Mesendoderm (in vitro differentiated cells): Measurements from ENCODE around the gene ZFHX3.

Experiments used
- DNase-seq: peaks from one replicate; pipeline ENCODE4 v3.0.0; 2013
- H2AK5ac ChIP-seq: 2 replicates; pipeline ENCODE4 v1.6.1; 2013; ENCODE audit warnings: low read length, inconsistent platforms
- H2BK120ac ChIP-seq: 2 replicates; pipeline ENCODE4 v1.6.1; 2013; ENCODE audit warnings: low read depth, mild to moderate bottlenecking, low read length, moderate library complexity, mixed read lengths
- H2BK15ac ChIP-seq: replicated peaks from 2 replicates; pipeline ENCODE4 v1.6.1; 2013; ENCODE audit warnings: low read depth, mild to moderate bottlenecking, moderate library complexity
- H2BK5ac ChIP-seq: 2 replicates; pipeline ENCODE4 v1.6.1; 2013; ENCODE audit warnings: low read length, inconsistent platforms
- H3K18ac ChIP-seq: 2 replicates; pipeline ENCODE4 v1.6.1; 2013; ENCODE audit warnings: mild to moderate bottlenecking, low read length, mixed read lengths
- H3K23ac ChIP-seq: one replicate; pipeline ENCODE4 v1.6.1; 2013; ENCODE audit warnings: low read length
- H3K27ac ChIP-seq: 2 replicates; pipeline ENCODE4 v1.5.1; 2013; ENCODE audit warnings: low read depth, mild to moderate bottlenecking, inconsistent platforms, low read length, moderate library complexity
- H3K27me3 ChIP-seq: 2 replicates; pipeline ENCODE4 v1.6.1; 2013; ENCODE audit warnings: low read length, control low read depth, mild to moderate bottlenecking, inconsistent platforms; ENCODE audit not compliant: insufficient read depth, poor library complexity
- H3K36me3 ChIP-seq: 2 replicates; pipeline ENCODE4 v1.6.1; 2013; ENCODE audit warnings: low read length, inconsistent platforms; ENCODE audit not compliant: control insufficient read depth, insufficient read depth
- H3K4ac ChIP-seq: one replicate; pipeline ENCODE4 v1.6.1; 2013; ENCODE audit warnings: low read depth, mild to moderate bottlenecking, low read length, moderate library complexity
- H3K4me1 ChIP-seq: 2 replicates; pipeline ENCODE4 v1.6.1; 2013; ENCODE audit warnings: low read depth, low read length, inconsistent platforms; ENCODE audit not compliant: control insufficient read depth
- H3K4me2 ChIP-seq: 2 replicates; pipeline ENCODE4 v1.6.1; 2013; ENCODE audit warnings: low read length
- H3K4me3 ChIP-seq: 2 replicates; pipeline ENCODE4 v1.5.1; 2013; ENCODE audit warnings: mild to moderate bottlenecking, low read length
- H3K56ac ChIP-seq: one replicate; pipeline ENCODE4 v1.6.1; 2013; ENCODE audit warnings: low read length
- H3K79me1 ChIP-seq: 2 replicates; pipeline ENCODE4 v1.6.1; 2013; ENCODE audit warnings: low read length, inconsistent platforms
- H3K79me2 ChIP-seq: 2 replicates; pipeline ENCODE4 v1.6.1; 2013; ENCODE audit warnings: mild to moderate bottlenecking, low read length; ENCODE audit not compliant: control insufficient read depth, insufficient read depth
- H3K9ac ChIP-seq: 2 replicates; pipeline ENCODE4 v1.6.1; 2013; ENCODE audit warnings: low read length, inconsistent platforms
- H4K5ac ChIP-seq: one replicate; pipeline ENCODE4 v1.6.1; 2013; ENCODE audit warnings: low read length
- H4K8ac ChIP-seq: one replicate; pipeline ENCODE4 v1.6.1; 2013; ENCODE audit warnings: low read depth, mild to moderate bottlenecking, control low read depth, low read length, moderate library complexity
- WGBS: extraction: QIAGEN DNeasy Blood & Tissue Kit; methylation state at CpG from one replicate; pipeline ENCODE4 v1.1.7; 2013; ENCODE audit warnings: low lambda C conversion rate, missing lambda C conversion rate; ENCODE audit not compliant: insufficient coverage; ENCODE audit errors: extremely low coverage; 5-methylcytosine and 5-hydroxymethylcytosine counted together

The ZFHX3 gene

DNA sequence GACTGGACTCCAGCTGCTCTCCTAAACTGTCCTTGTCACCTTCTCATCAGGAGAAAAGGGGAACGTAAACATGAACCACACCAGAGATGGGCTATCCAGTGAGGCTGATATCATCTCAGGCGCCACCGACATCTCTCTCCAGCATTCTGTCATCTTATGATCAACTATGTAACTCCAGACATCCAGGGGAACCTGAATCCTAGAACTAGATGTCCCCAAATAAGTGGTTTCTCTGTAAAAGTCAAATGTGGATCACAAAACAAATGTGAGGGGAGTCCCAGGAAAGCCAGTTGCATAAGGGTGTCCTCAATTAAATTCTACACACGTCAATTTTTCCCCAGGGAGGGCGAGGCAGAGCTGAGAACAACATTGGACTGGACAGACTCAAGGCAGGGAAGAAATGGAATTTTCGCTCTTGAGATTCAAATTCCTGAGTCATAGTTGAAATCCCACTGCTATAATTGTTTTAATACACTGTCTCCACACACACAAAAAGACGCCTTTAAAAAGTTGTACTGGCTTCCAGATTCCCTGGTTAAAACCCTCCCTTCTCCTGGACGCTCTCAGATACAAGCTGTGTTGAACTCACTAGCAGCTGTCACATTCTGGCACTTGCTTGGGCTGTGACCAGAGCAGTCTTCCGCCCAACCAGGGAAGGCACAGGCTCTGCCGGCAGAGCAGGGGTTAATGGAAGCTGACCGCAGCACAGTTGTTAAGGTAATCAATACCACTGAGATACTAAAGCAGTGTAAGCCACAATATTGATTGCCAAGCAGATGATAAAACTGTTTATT, 62.6 kb downstream of the ZFHX3 start:
- WGBS, result no CpG with 5 or more reads among the region's 11 CpGs
- H2BK120ac ChIP-seq, result no peak overlapping the region
- H3K79me1 ChIP-seq, result no peaks in the 10 kb centered on the region
- no peak overlapping the region for H4K8ac ChIP-seq
- H3K4ac ChIP-seq, result no peak overlapping the region
- no peaks in the 10 kb centered on the region for H3K27me3 ChIP-seq
- H2BK15ac ChIP-seq, result no peak overlapping the region
- H3K23ac ChIP-seq, result no peak overlapping the region
- H3K27ac ChIP-seq, result no peak overlapping the region
- H3K56ac ChIP-seq, result no peak overlapping the region
- no peak overlapping the region for H3K4me2 ChIP-seq
- no peak for DNase-seq
- no peak overlapping the region for H3K18ac ChIP-seq
- no peaks in the 10 kb centered on the region for H3K79me2 ChIP-seq
- H3K9ac ChIP-seq, result no peak overlapping the region
- H3K36me3 ChIP-seq, result no peaks in the 10 kb centered on the region
- no peak overlapping the region for H2AK5ac ChIP-seq
- no peak overlapping the region for H3K4me3 ChIP-seq
- no peak overlapping the region for H4K5ac ChIP-seq
- peaks cover 5% of the 10 kb centered on the region for H3K4me1 ChIP-seq
- no peak overlapping the region for H2BK5ac ChIP-seq

DNA sequence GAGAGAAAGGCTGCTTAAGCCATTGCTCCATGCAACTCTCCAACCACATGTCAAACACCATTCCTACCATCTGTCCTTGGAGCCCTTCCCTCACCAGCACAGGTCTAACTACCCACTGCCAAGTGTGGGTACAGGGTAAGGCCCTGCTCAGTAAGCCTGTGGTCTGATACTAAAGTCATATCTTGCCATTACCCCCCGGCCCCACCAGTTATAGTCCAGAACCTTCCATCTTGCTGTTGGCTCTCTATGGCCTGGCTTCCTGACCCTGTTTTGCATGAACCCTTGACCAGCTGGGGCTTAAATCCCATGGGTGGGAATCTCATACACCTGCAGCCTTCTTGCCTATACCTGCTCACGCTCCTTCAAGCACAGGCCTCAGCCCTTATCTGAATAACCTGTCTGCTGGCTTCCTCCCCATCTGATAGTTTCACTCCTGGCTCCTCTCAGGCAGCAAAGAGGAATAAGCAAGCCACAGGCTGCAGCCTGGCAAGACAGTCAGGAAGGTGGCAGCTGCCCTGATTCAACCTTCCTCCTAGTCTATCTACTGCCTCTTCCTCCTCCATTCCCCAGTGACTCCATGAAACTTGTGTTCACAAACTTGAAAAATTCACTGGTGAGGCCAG, 64.1 kb downstream of the ZFHX3 start:
- H3K79me2 ChIP-seq, result no peaks in the 10 kb centered on the region
- H3K27ac ChIP-seq, result no peak overlapping the region
- peaks cover 2% of the 10 kb centered on the region for H3K4me1 ChIP-seq
- no peak overlapping the region for H2AK5ac ChIP-seq
- DNase-seq, result no peak
- no peak overlapping the region for H3K23ac ChIP-seq
- no peaks in the 10 kb centered on the region for H3K36me3 ChIP-seq
- H2BK15ac ChIP-seq, result no peak overlapping the region
- H3K4me2 ChIP-seq, result no peak overlapping the region
- H2BK120ac ChIP-seq, result no peak overlapping the region
- WGBS, result no CpG with 5 or more reads among the region's 2 CpGs
- H4K5ac ChIP-seq, result no peak overlapping the region
- H4K8ac ChIP-seq, result no peak overlapping the region
- H3K9ac ChIP-seq, result no peak overlapping the region
- no peaks in the 10 kb centered on the region for H3K27me3 ChIP-seq
- no peak overlapping the region for H2BK5ac ChIP-seq
- no peak overlapping the region for H3K56ac ChIP-seq
- no peak overlapping the region for H3K4ac ChIP-seq
- peaks cover under 1% of the 10 kb centered on the region for H3K79me1 ChIP-seq
- H3K18ac ChIP-seq, result no peak overlapping the region
- no peak overlapping the region for H3K4me3 ChIP-seq

DNA sequence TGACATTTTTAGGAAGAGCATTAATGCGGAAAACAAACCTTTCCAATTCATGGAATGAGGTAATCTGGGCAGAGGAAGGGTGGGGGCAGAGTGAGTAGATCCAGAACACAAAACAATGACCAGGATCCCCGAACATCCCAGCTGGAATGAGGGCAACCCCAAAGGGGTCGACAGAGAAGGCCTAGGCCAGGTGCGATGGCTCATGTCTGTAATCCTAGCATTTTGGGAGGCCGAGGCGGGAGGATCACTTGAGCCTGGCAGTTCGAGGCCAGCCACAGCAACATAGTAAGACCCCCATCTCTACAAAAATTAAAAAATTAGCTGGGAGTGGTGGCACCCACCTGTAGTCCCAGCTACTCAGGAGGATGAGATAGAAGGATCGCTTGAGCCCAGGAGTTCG, 64.7 kb downstream of the ZFHX3 start:
- no peaks in the 10 kb centered on the region for H3K79me2 ChIP-seq
- no peak overlapping the region for H3K4me2 ChIP-seq
- peaks cover 2% of the 10 kb centered on the region for H3K4me1 ChIP-seq
- no peak overlapping the region for H3K9ac ChIP-seq
- H2AK5ac ChIP-seq, result no peak overlapping the region
- no peak overlapping the region for H4K5ac ChIP-seq
- no peak overlapping the region for H3K18ac ChIP-seq
- peaks cover 2% of the 10 kb centered on the region for H3K79me1 ChIP-seq
- no CpG with 5 or more reads among the region's 9 CpGs for WGBS
- no peak overlapping the region for H3K23ac ChIP-seq
- no peak for DNase-seq
- no peak overlapping the region for H3K56ac ChIP-seq
- H3K4ac ChIP-seq, result no peak overlapping the region
- H3K36me3 ChIP-seq, result no peaks in the 10 kb centered on the region
- no peaks in the 10 kb centered on the region for H3K27me3 ChIP-seq
- no peak overlapping the region for H3K27ac ChIP-seq
- no peak overlapping the region for H3K4me3 ChIP-seq
- no peak overlapping the region for H2BK120ac ChIP-seq
- no peak overlapping the region for H4K8ac ChIP-seq
- H2BK15ac ChIP-seq, result no peak overlapping the region
- no peak overlapping the region for H2BK5ac ChIP-seq

GRCh38 chr16:72979974-72980373, 68.0 kb downstream of the ZFHX3 start:
- H3K4me1 ChIP-seq, result no peaks in the 10 kb centered on the region
- H2BK15ac ChIP-seq, result no peak overlapping the region
- peaks cover 2% of the 10 kb centered on the region for H3K79me1 ChIP-seq
- H4K8ac ChIP-seq, result no peak overlapping the region
- H3K27ac ChIP-seq, result no peak overlapping the region
- H3K79me2 ChIP-seq, result no peaks in the 10 kb centered on the region
- H3K9ac ChIP-seq, result no peak overlapping the region
- no peak overlapping the region for H3K56ac ChIP-seq
- H3K23ac ChIP-seq, result no peak overlapping the region
- no peak overlapping the region for H3K4ac ChIP-seq
- H2BK120ac ChIP-seq, result no peak overlapping the region
- H3K27me3 ChIP-seq, result no peaks in the 10 kb centered on the region
- no peak overlapping the region for H3K18ac ChIP-seq
- H2AK5ac ChIP-seq, result no peak overlapping the region
- H3K36me3 ChIP-seq, result no peaks in the 10 kb centered on the region
- no peak overlapping the region for H2BK5ac ChIP-seq
- no peak overlapping the region for H3K4me3 ChIP-seq
- H3K4me2 ChIP-seq, result no peak overlapping the region
- H4K5ac ChIP-seq, result no peak overlapping the region
- DNase-seq, result no peak
- no CpG with 5 or more reads among the region's 9 CpGs for WGBS

GRCh38 chr16:72978212-72978611, 69.7 kb downstream of the ZFHX3 start:
- Histone ChIP-seq H4K8ac (no peak overlapping the region), H3K4ac (no peak overlapping the region), H3K27ac (no peak overlapping the region), H3K4me1 (no peaks in the 10 kb centered on the region), H3K36me3 (no peaks in the 10 kb centered on the region), H3K4me2 (no peak overlapping the region), H2BK5ac (no peak overlapping the region), H3K23ac (no peak overlapping the region), H3K56ac (no peak overlapping the region), H3K27me3 (no peaks in the 10 kb centered on the region), H3K79me1 (peaks cover 2% of the 10 kb centered on the region), H4K5ac (no peak overlapping the region), H3K18ac (no peak overlapping the region), H3K9ac (no peak overlapping the region), H2BK120ac (no peak overlapping the region), H3K4me3 (no peak overlapping the region), H3K79me2 (no peaks in the 10 kb centered on the region), H2AK5ac (no peak overlapping the region), H2BK15ac (no peak overlapping the region)
- WGBS, result no CpG with 5 or more reads among the region's 7 CpGs
- no peak for DNase-seq
